ENCODE data around the gene OTOG. TPM values are rescaled to one million over a fixed set of nuclear protein-coding genes. Genes with fewer than 3 reads are reported as not detected.

OTOG gene
- total RNA-seq, 4 donors from 2014 or later: not detected

- intact Hi-C loops (cut with DNase I; ENCODE audit: low total_unique reads): loop anchor here (2.0 kb wide), 1 partner anchor 273 kb away; no protein-coding TSS in a partner anchor
- TF ChIP-seq POLR2A (IDR thresholded peaks at IDR 0.05) (no peak), CTCF (IDR thresholded peaks at IDR 0.05) (no peak)
- no peak for DNase-seq (ENCODE audit: low spot score in 2 of 2)
- WGBS, 2 donors: 77 to 79% methylated on average over 1 of the region's 1 CpG
- H3K4me3 ChIP-seq (ENCODE audit: low read depth, poor library complexity, severe bottlenecking): no peak overlapping the region
Observed at GRCh38 chr11:17596310-17596669, 49.2 kb downstream of the OTOG start.

GRCh38 chr11:17596711-17597110 is 49.7 kb downstream of the OTOG start:
- 72 to 80% methylated on average over 7 of the region's 7 CpGs for WGBS, 2 donors
- DNase-seq (ENCODE audit: low spot score in 2 of 2): peak in 1 of 2 donors; percentile 31

GRCh38 chr11:17597770-17598169 is 50.7 kb downstream of the OTOG start:
- intact Hi-C loops (cut with DNase I; ENCODE audit: low total_unique reads): loop anchor here (2.0 kb wide), 1 partner anchor 271 kb away; no protein-coding TSS in a partner anchor
- WGBS, 2 donors: 52 to 61% methylated on average over 5 of the region's 5 CpGs
- peak in 1 of 2 donors; percentile 66 for DNase-seq (ENCODE audit: low spot score in 2 of 2)
- no peak overlapping the region for H3K4me3 ChIP-seq (ENCODE audit: low read depth, poor library complexity, severe bottlenecking)
- no peak for TF ChIP-seq POLR2A (IDR thresholded peaks at IDR 0.05)
- no peak for TF ChIP-seq CTCF (IDR thresholded peaks at IDR 0.05)

More at GRCh38 chr11:17596711-17597110, 49.7 kb downstream of the OTOG start:
- intact Hi-C loops (cut with DNase I; ENCODE audit: low total_unique reads): loop anchor here (2.0 kb wide), 1 partner anchor 272 kb away; no protein-coding TSS in a partner anchor
- TF ChIP-seq POLR2A (IDR thresholded peaks at IDR 0.05) (no peak), CTCF (IDR thresholded peaks at IDR 0.05) (no peak)
- H3K4me3 ChIP-seq (ENCODE audit: low read depth, poor library complexity, severe bottlenecking): no peak overlapping the region

GRCh38 chr11:17598700-17599459 is 51.8 kb downstream of the OTOG start:
- TF ChIP-seq POLR2A (IDR thresholded peaks at IDR 0.05): no peak
- no peak for TF ChIP-seq CTCF (IDR thresholded peaks at IDR 0.05)
- WGBS, 2 donors: 25% methylated on average over 17 of the region's 17 CpGs
- peak; percentile 49 to 92 for DNase-seq (ENCODE audit: low spot score in 2 of 2)
- intact Hi-C loops (cut with DNase I; ENCODE audit: low total_unique reads): loop anchor here (1.0 kb wide), 1 partner anchor 380 kb away; no protein-coding TSS in a partner anchor
- H3K4me3 ChIP-seq (ENCODE audit: low read depth, poor library complexity, severe bottlenecking): no peak overlapping the region

GRCh38 chr11:17599460-17599925 is 52.4 kb downstream of the OTOG start:
- TF ChIP-seq POLR2A (IDR thresholded peaks at IDR 0.05) (no peak), CTCF (IDR thresholded peaks at IDR 0.05) (no peak)
- whole genome bisulfite sequencing, 2 donors: 70 to 77% methylated on average over 10 of the region's 10 CpGs
- no peak overlapping the region for H3K4me3 ChIP-seq (ENCODE audit: low read depth, poor library complexity, severe bottlenecking)
- peak; percentile 11 to 68 for DNase-seq (ENCODE audit: low spot score in 2 of 2)
- intact Hi-C loops (cut with DNase I; ENCODE audit: low total_unique reads): loop anchor here (1.0 kb wide), 1 partner anchor 380 kb away; no protein-coding TSS in a partner anchor

Data from lower leg skin (tissue), 4 donors.